Rectal smooth muscle tissue (tissue), 1 donor: Measurements from ENCODE around the gene WNT1.

ENCODE experiments used
- H3K27ac ChIP-seq: one replicate; pipeline ENCODE4 v1.7.0; 2013; ENCODE audit warnings: low read depth, low read length, inconsistent platforms
- H3K27me3 ChIP-seq: one replicate; pipeline ENCODE4 v1.7.0; 2013; ENCODE audit warnings: low read length; ENCODE audit not compliant: control insufficient read depth, insufficient read depth
- H3K36me3 ChIP-seq: one replicate; pipeline ENCODE4 v1.7.0; 2013; ENCODE audit warnings: low read length; ENCODE audit not compliant: control insufficient read depth, insufficient read depth
- H3K4me1 ChIP-seq: one replicate; pipeline ENCODE4 v1.7.0; 2013; ENCODE audit warnings: low read length; ENCODE audit not compliant: control insufficient read depth, insufficient read depth
- H3K4me3 ChIP-seq: one replicate; pipeline ENCODE4 v1.7.0; 2013; ENCODE audit warnings: low read length
- H3K9ac ChIP-seq: one replicate; pipeline ENCODE4 v1.7.0; 2013; ENCODE audit warnings: low read length

The WNT1 gene

DNA sequence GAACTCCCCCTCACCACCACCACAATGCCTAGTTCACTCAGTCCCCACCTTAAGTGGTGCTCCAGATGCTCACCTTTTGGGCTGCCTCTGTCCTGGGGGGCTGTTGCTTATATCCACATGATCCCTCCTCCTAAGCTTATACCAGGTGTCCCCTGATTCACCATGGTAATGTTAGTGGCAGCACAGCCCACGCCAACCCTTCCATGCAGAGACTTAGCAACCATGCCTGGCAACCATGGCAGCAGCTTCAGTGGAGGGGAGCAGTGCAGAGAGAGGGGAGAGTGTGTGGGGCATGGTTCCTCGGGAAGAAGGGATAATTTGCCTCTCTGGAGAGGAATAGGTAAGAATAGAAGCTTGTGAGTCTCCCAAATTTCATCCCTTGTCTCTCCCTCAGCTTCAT lies 22.2 kb downstream of the WNT1 start:
- Histone ChIP-seq H3K4me3 (no peak overlapping the region), H3K9ac (no peak overlapping the region), H3K36me3 (peaks cover 31% of the 10 kb centered on the region), H3K27me3 (peaks cover 29% of the 10 kb centered on the region), H3K27ac (no peak overlapping the region), H3K4me1 (peaks cover 7% of the 10 kb centered on the region)

DNA sequence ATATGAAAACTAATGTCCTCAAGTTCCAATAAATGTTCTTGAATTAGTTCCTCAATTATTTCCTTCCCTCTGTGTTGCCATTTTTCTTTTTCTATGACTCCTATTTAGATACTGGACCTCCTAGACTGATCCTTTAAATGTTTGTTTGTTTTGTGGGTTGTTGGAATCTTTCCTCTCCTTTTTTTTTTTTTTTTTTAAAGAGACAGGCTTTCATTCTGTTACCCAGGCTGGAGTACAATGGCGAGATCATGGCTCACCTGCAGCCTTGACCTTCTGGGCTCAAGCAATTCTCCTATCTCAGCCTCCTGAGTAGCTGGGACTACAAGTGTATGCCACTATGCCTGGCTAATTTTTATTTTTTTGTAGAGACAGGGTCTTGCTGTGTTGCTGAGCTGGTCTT lies 30.8 kb downstream of the WNT1 start:
- H3K4me1 ChIP-seq: no peaks in the 10 kb centered on the region
- H3K9ac ChIP-seq: no peak overlapping the region
- H3K36me3 ChIP-seq: peaks cover 34% of the 10 kb centered on the region
- no peaks in the 10 kb centered on the region for H3K27me3 ChIP-seq
- H3K4me3 ChIP-seq: no peak overlapping the region
- no peak overlapping the region for H3K27ac ChIP-seq

- no peak overlapping the region for H3K9ac ChIP-seq
- no peak overlapping the region for H3K4me3 ChIP-seq
- peaks cover 22% of the 10 kb centered on the region for H3K36me3 ChIP-seq
- H3K4me1 ChIP-seq: no peaks in the 10 kb centered on the region
- no peaks in the 10 kb centered on the region for H3K27me3 ChIP-seq
- H3K27ac ChIP-seq: no peak overlapping the region
These were observed 32.1 kb downstream of the WNT1 start for GRCh38 chr12:49010092-49010668.

- H3K9ac ChIP-seq: no peak overlapping the region
These were observed 34.6 kb downstream of the WNT1 start for GRCh38 chr12:49012739-49013138.

GRCh38 chr12:49013428-49013827 lies 35.3 kb downstream of the WNT1 start:
- peaks cover 16% of the 10 kb centered on the region for H3K36me3 ChIP-seq
- no peak overlapping the region for H3K4me3 ChIP-seq
- H3K27ac ChIP-seq: no peak overlapping the region
- peaks cover 7% of the 10 kb centered on the region for H3K4me1 ChIP-seq
- no peaks in the 10 kb centered on the region for H3K27me3 ChIP-seq
- H3K9ac ChIP-seq: no peak overlapping the region

More at GRCh38 chr12:49012739-49013138, 34.6 kb downstream of the WNT1 start:
- H3K4me1 ChIP-seq: peaks cover 4% of the 10 kb centered on the region
- H3K27ac ChIP-seq: no peak overlapping the region
- no peaks in the 10 kb centered on the region for H3K27me3 ChIP-seq
- peaks cover 16% of the 10 kb centered on the region for H3K36me3 ChIP-seq
- no peak overlapping the region for H3K4me3 ChIP-seq

DNA sequence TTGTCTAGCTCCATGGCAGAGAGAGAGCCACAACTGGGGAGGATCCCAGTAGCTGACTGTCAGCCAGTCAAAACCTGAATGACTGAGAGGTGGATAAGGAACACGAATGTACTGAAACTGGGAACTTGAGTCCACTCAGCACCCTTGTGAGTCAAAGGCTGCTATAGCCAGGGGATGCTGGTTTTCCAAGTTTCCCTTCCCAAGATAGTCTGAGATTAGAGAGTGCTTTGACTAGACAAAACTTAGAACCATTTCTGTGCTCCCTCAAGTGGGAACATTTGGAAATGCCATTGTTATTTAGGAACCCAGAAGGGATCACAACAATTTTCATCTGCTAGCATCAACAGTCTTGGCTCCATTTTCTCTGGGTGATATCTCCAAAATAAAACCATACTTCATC lies 36.4 kb downstream of the WNT1 start:
- Histone ChIP-seq H3K9ac (no peak overlapping the region), H3K4me1 (peaks cover 7% of the 10 kb centered on the region), H3K27me3 (no peaks in the 10 kb centered on the region), H3K36me3 (peaks cover 16% of the 10 kb centered on the region), H3K4me3 (no peak overlapping the region), H3K27ac (no peak overlapping the region)

GRCh38 chr12:49015196-49015595 lies 37.1 kb downstream of the WNT1 start:
- Histone ChIP-seq H3K4me3 (no peak overlapping the region), H3K36me3 (peaks cover 16% of the 10 kb centered on the region), H3K27me3 (no peaks in the 10 kb centered on the region), H3K27ac (no peak overlapping the region), H3K4me1 (peaks cover 7% of the 10 kb centered on the region), H3K9ac (no peak overlapping the region)

DNA sequence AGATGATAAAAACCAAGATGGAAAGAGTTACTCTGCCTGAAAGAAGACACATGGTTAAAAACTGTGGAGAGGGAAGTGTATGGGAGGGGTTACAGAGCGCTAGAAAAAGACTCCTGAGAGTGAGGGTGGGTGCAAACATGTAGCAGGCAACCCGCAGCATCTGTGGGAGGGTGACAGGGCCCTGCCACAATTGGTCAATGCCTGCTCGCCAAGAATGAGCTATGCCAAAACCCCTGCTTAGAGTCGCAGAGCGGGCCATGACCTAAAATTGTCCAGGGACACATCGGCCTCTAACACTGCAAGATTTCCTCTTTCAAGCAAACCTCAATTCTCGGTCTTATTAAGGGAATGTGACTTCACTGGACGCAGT lies 39.8 kb downstream of the WNT1 start:
- Histone ChIP-seq H3K9ac (peak overlapping the region; percentile 91), H3K27me3 (no peaks in the 10 kb centered on the region), H3K4me3 (peak overlapping the region; percentile 89), H3K36me3 (peaks cover 17% of the 10 kb centered on the region), H3K4me1 (peaks cover 7% of the 10 kb centered on the region), H3K27ac (peak overlapping the region; percentile 96)

- Histone ChIP-seq H3K4me1 (peaks cover 7% of the 10 kb centered on the region), H3K4me3 (peak within 1 kb of the TSS; percentile 89), H3K27ac (peak within 1 kb of the TSS; percentile 96), H3K9ac (peak within 1 kb of the TSS; percentile 91), H3K36me3 (peaks cover 21% of the 10 kb centered on the region), H3K27me3 (no peaks in the 10 kb centered on the region)
These were observed 40.4 kb downstream of the WNT1 start, which contains the start of gene PRKAG1 for GRCh38 chr12:49018261-49019119. Gene PRKAG1 (minus strand): TSS chr12:49018776. CDS start chr12:49018740, 36 bp downstream.

- Histone ChIP-seq H3K9ac (peak overlapping the region; percentile 66), H3K36me3 (peaks cover 24% of the 10 kb centered on the region), H3K4me1 (peaks cover 7% of the 10 kb centered on the region), H3K27ac (peak overlapping the region; percentile 96), H3K4me3 (peak overlapping the region; percentile 89), H3K27me3 (no peaks in the 10 kb centered on the region)
These were observed 41.0 kb downstream of the WNT1 start for GRCh38 chr12:49019120-49019430.

DNA sequence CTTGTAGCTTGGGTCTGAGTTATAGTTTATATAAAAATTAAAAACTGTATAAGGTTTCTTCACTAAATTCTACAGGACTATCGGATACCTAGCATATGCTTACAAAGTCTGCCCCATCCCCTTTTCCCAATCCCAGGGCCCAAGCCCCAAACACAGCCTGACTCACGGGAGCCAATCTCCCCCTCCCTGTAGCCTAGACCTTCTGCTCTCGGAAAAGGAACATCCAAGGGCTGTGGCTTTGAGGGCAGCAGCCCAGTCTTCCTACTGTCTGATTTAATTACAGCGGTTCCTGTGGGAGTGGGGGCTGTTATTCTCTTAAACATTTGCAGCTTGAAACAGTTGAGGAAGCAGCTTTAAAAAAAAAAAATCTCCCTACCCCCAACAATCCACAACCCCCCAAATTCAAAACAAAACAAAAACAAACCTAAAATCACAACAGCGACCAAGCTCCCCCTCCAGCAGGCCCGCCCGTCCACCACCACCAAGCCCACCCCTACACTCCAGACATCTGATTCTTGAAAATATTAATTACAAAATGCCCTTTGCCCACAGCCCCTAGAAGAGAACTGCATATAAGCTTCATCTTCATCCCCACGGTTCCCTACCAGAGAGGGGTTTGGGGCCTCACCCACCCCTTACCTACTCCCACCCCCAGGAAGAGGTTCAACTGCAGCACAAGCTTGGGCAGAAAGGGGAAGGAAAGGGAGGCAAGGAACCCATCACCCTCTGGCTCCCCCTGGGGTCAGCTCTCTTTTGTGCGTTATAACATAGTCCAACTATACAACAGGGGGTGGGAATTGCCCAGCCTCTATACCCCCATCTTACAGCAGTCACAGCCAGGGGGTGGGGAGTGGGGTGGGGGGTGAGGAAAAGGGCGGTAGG lies 41.6 kb downstream of the WNT1 start:
- H3K4me1 ChIP-seq: peaks cover 7% of the 10 kb centered on the region
- no peak overlapping the region for H3K4me3 ChIP-seq
- H3K27me3 ChIP-seq: no peaks in the 10 kb centered on the region
- H3K36me3 ChIP-seq: peaks cover 29% of the 10 kb centered on the region
- peak overlapping the region; percentile 96 for H3K27ac ChIP-seq
- no peak overlapping the region for H3K9ac ChIP-seq

GRCh38 chr12:49020441-49020840 lies 42.3 kb downstream of the WNT1 start:
- H3K36me3 ChIP-seq: peaks cover 36% of the 10 kb centered on the region

More at GRCh38 chr12:49020441-49020840, 42.3 kb downstream of the WNT1 start:
- Histone ChIP-seq H3K9ac (no peak overlapping the region), H3K4me1 (peaks cover 7% of the 10 kb centered on the region), H3K27ac (no peak overlapping the region), H3K4me3 (no peak overlapping the region), H3K27me3 (no peaks in the 10 kb centered on the region)
